WI38 (cell line): Measurements from ENCODE around the gene C5.

Experiments used
- H3K4me3 ChIP-seq: 2 replicates; pipeline ENCODE4 v1.5.1; 2011; ENCODE audit warnings: low read depth, mild to moderate bottlenecking, control low read depth, low read length
- CTCF ChIP-seq: IDR thresholded peaks from 2 replicates; pipeline ENCODE4 v1.5.1; 2012; ENCODE audit warnings: low read depth, mild to moderate bottlenecking, control low read depth, low read length

Gene C5

DNA sequence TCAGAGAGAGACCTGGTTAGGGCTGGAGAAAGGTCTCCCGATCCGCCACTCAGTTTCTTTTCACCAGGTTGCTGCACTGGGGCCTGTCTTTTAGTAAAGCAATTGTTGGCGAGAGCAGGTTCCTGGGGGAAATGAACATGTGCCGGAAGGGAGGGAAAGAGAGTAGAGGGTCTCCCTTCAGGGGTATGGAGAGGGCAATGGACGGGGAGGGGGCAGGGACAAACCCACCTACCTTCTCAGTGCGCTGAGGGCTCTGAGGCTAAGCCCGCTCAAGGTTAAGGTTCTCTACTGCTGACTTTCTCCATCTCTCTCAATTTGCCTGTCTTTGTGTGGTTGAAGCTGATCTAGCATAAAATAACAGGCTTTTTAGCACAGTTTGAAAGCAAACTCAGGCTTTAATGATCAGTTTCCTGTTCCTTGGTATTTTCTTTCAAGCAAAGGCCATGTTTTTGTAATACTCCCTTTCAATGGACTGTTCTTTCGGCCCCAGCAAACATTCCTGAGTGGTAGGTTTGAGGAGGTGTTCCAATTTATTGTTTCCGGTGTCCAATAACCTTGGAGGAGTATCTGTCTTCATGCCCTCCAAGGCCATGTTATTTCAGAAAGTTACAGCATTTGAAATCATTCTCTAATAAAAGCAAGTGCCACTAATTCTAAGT, 98.0 kb downstream of the C5 start:
- TF ChIP-seq CTCF = no peak
- no peak overlapping the region for H3K4me3 ChIP-seq

DNA sequence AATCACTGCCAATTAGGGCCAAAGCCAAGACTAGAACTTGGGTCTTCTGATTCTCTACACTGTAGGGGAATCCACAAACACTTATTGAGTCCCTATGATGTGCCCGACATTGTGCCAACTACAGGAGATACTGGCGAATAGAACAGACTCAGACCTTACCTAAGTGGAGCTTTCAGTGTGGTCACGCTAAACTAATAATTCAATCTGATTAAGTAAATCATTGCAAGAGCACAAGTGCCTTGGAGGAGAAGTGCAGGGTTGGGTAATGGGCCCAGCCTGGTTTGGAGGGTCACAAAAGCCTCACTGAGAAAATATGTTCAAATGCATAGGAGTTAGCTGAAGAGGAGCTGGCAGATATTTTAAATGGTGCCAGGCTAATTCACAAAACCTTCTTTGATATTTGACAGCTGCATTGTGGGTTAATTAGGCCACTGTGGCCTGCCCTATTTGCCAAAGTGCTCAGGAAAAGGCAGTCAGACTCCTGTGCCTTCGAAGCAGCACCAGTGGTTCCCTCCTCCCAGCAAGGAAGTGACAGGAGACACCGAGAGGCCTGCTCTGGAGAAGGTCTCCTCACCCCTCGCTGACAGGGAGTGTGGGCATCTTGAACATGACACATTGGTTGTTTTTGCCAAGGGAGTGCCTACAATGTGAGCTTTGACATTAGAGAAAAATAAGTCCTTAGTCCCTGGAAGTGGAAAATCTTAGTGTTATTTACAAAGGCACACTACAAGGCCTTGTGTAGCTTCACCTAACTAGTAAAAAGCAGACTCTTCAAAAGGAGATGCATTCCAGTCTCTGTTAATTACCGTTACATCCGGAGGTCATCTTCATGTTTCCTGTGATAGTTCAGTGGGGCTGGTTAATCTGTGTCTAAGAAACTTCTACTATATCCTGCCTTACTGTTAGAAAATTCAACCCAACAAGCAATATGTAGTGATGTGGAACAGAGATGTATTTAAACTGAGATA, 99.4 kb downstream of the C5 start:
- TF ChIP-seq CTCF = no peak
- no peak overlapping the region for H3K4me3 ChIP-seq

- TF ChIP-seq CTCF = no peak
- no peak overlapping the region for H3K4me3 ChIP-seq
Observed at GRCh38 chr9:120949290-120949689, 100.8 kb downstream of the C5 start.

DNA sequence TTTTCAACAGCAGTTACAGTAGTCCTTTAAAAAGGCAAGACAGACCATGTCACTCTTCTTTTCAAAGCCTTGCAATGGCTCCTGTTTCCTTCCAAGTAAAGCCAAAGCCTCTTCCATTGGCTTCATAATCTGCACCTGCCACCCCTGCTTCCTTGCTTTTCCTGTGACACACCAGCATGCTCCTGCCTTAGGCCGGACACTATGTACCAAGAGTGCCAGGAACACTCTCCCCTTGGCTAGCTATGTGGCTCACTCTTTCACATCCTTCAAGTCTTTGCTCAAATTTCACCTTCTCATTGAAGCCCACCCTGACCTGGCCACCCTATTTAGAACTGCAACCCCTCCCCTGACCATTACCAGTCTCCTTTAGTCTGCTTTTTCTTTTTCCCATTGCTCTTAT, 101.3 kb downstream of the C5 start:
- TF ChIP-seq CTCF = no peak
- H3K4me3 ChIP-seq = no peak overlapping the region

GRCh38 chr9:120947222-120947621, 102.9 kb downstream of the C5 start:
- no peak for TF ChIP-seq CTCF
- no peak overlapping the region for H3K4me3 ChIP-seq

GRCh38 chr9:120946259-120946658, 103.8 kb downstream of the C5 start:
- TF ChIP-seq CTCF = no peak
- H3K4me3 ChIP-seq = no peak overlapping the region

- no peak for TF ChIP-seq CTCF
- H3K4me3 ChIP-seq = no peak overlapping the region
Observed at GRCh38 chr9:120944948-120945347, 105.1 kb downstream of the C5 start.
